ENCODE data around the gene ORC4. TPM values are rescaled to one million over a fixed set of nuclear protein-coding genes. Genes with fewer than 3 reads are reported as not detected.
A peak's percentile ranks its signal among the peaks of the same experiment; 100 is the strongest.
"Not testable (repeated sequence)": the region's sequence is repeated elsewhere in the genome, so short reads cannot be mapped to it uniquely, and the experiment has no call there.

Gene ORC4
- total and polyA plus RNA-seq, 4 donors = 3.6 to 44.6 (median 25.6) TPM

DNA sequence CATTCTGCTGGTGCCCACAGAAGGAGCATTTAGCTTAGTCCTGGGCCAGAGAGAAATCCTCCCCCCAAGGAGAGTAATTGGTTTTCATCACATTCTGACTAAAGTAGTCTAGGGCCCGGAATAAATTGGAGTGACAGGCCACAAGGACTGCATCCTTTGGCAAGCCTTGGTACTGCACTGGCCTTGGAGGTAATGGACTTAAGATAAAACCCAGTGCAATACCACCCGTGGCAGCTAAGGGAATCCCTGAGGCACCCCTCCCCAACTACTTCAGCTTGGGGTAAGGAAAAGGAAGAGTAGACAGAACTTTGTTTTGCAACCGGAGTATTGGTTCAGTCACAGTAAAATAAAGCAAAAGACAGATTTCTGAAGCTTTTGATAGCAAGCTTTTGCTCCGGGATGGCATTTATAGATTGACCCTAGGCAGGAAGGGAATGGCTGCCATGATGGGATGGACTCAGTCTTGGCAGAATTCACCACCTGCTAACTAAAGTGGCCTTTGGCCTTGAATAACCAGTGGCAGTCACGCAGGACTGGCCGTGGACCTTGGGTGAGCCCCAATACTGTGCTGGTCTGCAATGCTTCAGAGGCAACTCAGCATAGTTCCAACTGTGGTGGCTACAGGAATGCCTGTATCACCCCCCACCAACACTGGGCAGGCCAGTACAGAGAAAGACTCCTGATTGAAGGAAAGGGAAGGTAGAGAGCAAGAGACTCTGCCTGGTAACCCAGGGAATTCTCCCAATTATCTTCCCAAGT lies 14.1 kb downstream of the ORC4 start:
- ATAC-seq (ENCODE audit: low FRiP score) = no peak
- intact Hi-C loops (cut with DNase I) = no loop called here
- DNase-seq = no peak
- H3K4me3 ChIP-seq (ENCODE audit: low read length in 2 of 2) = no peak overlapping the region
- H3K27me3 ChIP-seq (ENCODE audit: control insufficient read depth in 1 of 2, insufficient read depth in 2 of 2, low read length in 1 of 2) = no peaks in the 10 kb centered on the region
- H3K36me3 ChIP-seq (ENCODE audit: control insufficient read depth in 1 of 2, insufficient read depth in 2 of 2, low read length in 1 of 2) = no peaks in the 10 kb centered on the region
- 93 to 94% methylated on average over 6 of the region's 6 CpGs for WGBS, 2 donors
- no peak overlapping the region for H3K27ac ChIP-seq (ENCODE audit: low read depth in 1 of 2, low read length in 2 of 2)
- H3K9me3 ChIP-seq (ENCODE audit: control insufficient read depth, low read length) = no peaks in the 10 kb centered on the region
- no peaks in the 10 kb centered on the region for H3K4me1 ChIP-seq (ENCODE audit: control insufficient read depth in 1 of 2, insufficient read depth in 2 of 2, low read length in 2 of 2)

DNA sequence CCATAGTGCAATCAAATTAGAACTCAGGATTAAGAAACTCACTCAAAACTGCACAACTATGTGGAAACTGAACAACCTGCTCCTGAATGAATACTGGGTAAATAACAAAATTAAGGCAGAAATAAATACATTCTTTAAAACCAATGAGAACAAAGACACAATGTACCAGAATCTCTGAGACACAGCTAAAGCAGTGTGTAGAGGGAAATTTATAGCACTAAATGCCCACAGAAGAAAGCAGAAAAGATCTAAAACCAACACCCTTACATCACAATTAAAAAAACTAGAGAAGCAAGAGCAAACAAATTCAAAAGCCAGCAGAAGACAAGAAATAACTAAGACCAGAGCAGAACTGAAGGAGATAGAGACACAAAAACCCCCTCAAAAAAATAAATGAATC lies 18.1 kb downstream of the ORC4 start:
- ATAC-seq (ENCODE audit: low FRiP score); intact Hi-C loops (cut with DNase I); H3K27me3 ChIP-seq (ENCODE audit: control insufficient read depth in 1 of 2, insufficient read depth in 2 of 2, low read length in 1 of 2); H3K27ac ChIP-seq (ENCODE audit: low read depth in 1 of 2, low read length in 2 of 2); H3K4me3 ChIP-seq (ENCODE audit: low read length in 2 of 2); DNase-seq; H3K36me3 ChIP-seq (ENCODE audit: control insufficient read depth in 1 of 2, insufficient read depth in 2 of 2, low read length in 1 of 2); H3K4me1 ChIP-seq (ENCODE audit: control insufficient read depth in 1 of 2, insufficient read depth in 2 of 2, low read length in 2 of 2); H3K9me3 ChIP-seq (ENCODE audit: control insufficient read depth, low read length): not testable (repeated sequence)

DNA sequence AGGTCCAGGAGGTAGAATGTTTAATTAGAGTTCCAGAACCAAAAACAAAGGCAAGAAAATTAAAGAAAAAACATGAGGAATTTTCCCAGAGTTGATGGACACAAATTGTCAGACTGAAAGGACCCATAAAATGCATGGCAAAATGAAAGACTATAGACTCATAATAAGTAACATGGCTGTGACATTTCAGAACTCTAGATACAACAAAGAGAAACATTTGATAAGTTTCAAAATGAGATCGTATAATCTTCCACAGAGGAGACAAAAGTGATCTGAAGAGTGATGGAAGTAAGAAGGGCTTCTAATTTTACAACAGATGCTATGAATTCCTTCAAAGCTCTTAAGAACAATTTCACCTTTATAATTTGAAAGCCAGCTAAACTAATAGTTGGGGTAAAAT lies 20.4 kb downstream of the ORC4 start:
- intact Hi-C loops (cut with DNase I) = no loop called here
- ATAC-seq (ENCODE audit: low FRiP score) = no peak
- no peak for DNase-seq
- Histone ChIP-seq H3K36me3 (ENCODE audit: control insufficient read depth in 1 of 2, insufficient read depth in 2 of 2, low read length in 1 of 2) (no peaks in the 10 kb centered on the region), H3K27ac (ENCODE audit: low read depth in 1 of 2, low read length in 2 of 2) (no peak overlapping the region), H3K4me3 (ENCODE audit: low read length in 2 of 2) (no peak overlapping the region), H3K9me3 (ENCODE audit: control insufficient read depth, low read length) (no peaks in the 10 kb centered on the region), H3K27me3 (ENCODE audit: control insufficient read depth in 1 of 2, insufficient read depth in 2 of 2, low read length in 1 of 2) (no peaks in the 10 kb centered on the region), H3K4me1 (ENCODE audit: control insufficient read depth in 1 of 2, insufficient read depth in 2 of 2, low read length in 2 of 2) (no peaks in the 10 kb centered on the region)
- WGBS, 2 donors = 86 to 88% methylated on average over 1 of the region's 1 CpG

DNA sequence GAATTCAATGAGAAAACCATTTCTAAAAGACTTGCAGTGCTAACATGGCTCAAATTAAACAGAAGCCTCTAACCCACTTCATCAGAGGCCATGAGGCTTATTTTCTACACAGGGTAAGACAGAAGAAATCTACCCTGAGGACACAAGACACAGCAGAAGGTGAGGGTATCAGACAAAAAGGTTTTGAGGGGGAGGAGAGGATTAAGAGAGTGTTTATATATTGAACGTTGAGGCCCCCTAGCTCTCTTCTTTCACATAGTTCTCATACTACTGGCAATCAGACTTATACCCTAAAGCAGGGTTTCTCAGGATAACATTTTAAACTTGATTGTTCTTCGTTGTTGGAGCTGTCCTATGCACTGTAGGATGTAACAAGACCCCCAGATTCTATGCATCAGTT lies 21.4 kb downstream of the ORC4 start:
- Histone ChIP-seq H3K27ac (ENCODE audit: low read depth in 1 of 2, low read length in 2 of 2) (no peak overlapping the region), H3K4me1 (ENCODE audit: control insufficient read depth in 1 of 2, insufficient read depth in 2 of 2, low read length in 2 of 2) (no peaks in the 10 kb centered on the region), H3K27me3 (ENCODE audit: control insufficient read depth in 1 of 2, insufficient read depth in 2 of 2, low read length in 1 of 2) (no peaks in the 10 kb centered on the region), H3K36me3 (ENCODE audit: control insufficient read depth in 1 of 2, insufficient read depth in 2 of 2, low read length in 1 of 2) (no peaks in the 10 kb centered on the region), H3K9me3 (ENCODE audit: control insufficient read depth, low read length) (no peaks in the 10 kb centered on the region), H3K4me3 (ENCODE audit: low read length in 2 of 2) (no peak overlapping the region)
- intact Hi-C loops (cut with DNase I) = no loop called here
- 60 to 68% methylated on average over 2 of the region's 2 CpGs for WGBS, 2 donors
- ATAC-seq (ENCODE audit: low FRiP score) = no peak
- DNase-seq = no peak

DNA sequence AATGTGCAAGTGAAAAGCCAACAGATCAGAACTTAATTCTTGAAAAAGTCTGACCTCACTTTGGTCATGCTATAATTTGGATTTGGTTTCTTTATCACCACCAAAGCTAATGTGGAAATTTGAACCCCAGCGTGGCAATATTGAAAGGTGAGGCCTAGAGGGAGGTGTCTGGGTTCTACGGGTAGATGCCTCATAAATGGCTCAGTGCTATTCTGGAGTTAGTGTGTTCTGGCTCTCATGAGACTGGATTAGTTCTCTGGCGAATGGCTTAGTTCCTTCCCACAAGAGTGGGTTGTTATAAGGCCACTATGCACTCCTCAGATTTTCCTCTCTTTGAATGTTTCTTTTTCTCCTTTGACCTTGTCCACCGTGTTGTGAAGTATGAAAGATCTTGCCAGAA lies 22.3 kb downstream of the ORC4 start:
- intact Hi-C loops (cut with DNase I) = no loop called here
- H3K4me3 ChIP-seq (ENCODE audit: low read length in 2 of 2) = no peak overlapping the region
- no peaks in the 10 kb centered on the region for H3K9me3 ChIP-seq (ENCODE audit: control insufficient read depth, low read length)
- ATAC-seq (ENCODE audit: low FRiP score) = no peak
- no peak overlapping the region for H3K27ac ChIP-seq (ENCODE audit: low read depth in 1 of 2, low read length in 2 of 2)
- 74 to 76% methylated on average over 4 of the region's 4 CpGs for WGBS, 2 donors
- no peak for DNase-seq
- H3K36me3 ChIP-seq (ENCODE audit: control insufficient read depth in 1 of 2, insufficient read depth in 2 of 2, low read length in 1 of 2) = no peaks in the 10 kb centered on the region
- peaks cover 0 to 2% of the 10 kb centered on the region in 2 donors for H3K4me1 ChIP-seq (ENCODE audit: control insufficient read depth in 1 of 2, insufficient read depth in 2 of 2, low read length in 2 of 2)
- H3K27me3 ChIP-seq (ENCODE audit: control insufficient read depth in 1 of 2, insufficient read depth in 2 of 2, low read length in 1 of 2) = no peaks in the 10 kb centered on the region

DNA sequence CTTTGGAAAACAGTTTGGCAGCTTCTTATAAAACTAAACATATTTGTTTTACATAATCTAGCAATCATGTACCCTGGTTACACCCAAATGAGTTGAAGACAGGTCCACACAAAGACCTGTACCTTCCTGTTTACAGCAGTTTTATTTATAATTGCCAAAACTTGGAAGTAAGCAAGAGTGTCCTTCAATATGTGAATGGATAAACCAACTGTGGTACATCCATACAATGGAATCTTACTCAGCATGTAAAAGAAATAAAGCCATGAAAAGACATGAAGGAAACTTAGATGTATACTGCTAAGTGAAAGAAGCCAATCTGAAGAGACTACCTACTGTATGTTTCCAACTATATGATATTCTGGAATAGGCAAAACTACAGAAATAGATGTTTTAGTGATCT lies 23.7 kb downstream of the ORC4 start:
- Histone ChIP-seq H3K9me3 (ENCODE audit: control insufficient read depth, low read length) (no peaks in the 10 kb centered on the region), H3K4me1 (ENCODE audit: control insufficient read depth in 1 of 2, insufficient read depth in 2 of 2, low read length in 2 of 2) (peaks cover 0 to 2% of the 10 kb centered on the region in 2 donors), H3K27me3 (ENCODE audit: control insufficient read depth in 1 of 2, insufficient read depth in 2 of 2, low read length in 1 of 2) (no peaks in the 10 kb centered on the region), H3K27ac (ENCODE audit: low read depth in 1 of 2, low read length in 2 of 2) (no peak overlapping the region), H3K4me3 (ENCODE audit: low read length in 2 of 2) (no peak overlapping the region), H3K36me3 (ENCODE audit: control insufficient read depth in 1 of 2, insufficient read depth in 2 of 2, low read length in 1 of 2) (no peaks in the 10 kb centered on the region)
- intact Hi-C loops (cut with DNase I) = no loop called here
- no peak for ATAC-seq (ENCODE audit: low FRiP score)
- no peak for DNase-seq

DNA sequence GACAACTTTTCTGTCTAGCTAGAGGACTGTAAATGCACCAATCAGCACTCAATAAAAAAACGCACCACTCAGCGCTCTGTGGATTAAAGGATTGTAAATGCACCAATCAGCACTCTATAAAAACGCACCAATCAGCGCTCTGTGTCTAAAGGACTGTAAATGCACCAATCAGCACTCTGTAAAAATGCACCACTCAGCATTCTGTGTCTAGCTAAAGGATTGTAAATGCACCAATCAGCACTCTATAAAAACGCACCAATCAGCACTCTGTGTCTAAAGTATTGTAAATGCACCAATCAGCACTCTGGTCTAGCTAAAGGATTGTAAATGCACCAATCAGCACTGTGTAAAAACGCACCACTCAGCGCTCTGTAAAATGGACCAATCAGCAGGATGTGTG lies 25.6 kb downstream of the ORC4 start:
- not testable (repeated sequence) for H3K36me3 ChIP-seq (ENCODE audit: control insufficient read depth in 1 of 2, insufficient read depth in 2 of 2, low read length in 1 of 2); DNase-seq; H3K4me1 ChIP-seq (ENCODE audit: control insufficient read depth in 1 of 2, insufficient read depth in 2 of 2, low read length in 2 of 2); H3K4me3 ChIP-seq (ENCODE audit: low read length in 2 of 2); H3K27me3 ChIP-seq (ENCODE audit: control insufficient read depth in 1 of 2, insufficient read depth in 2 of 2, low read length in 1 of 2); H3K9me3 ChIP-seq (ENCODE audit: control insufficient read depth, low read length); H3K27ac ChIP-seq (ENCODE audit: low read depth in 1 of 2, low read length in 2 of 2); ATAC-seq (ENCODE audit: low FRiP score)
- intact Hi-C loops (cut with DNase I) = loop anchor here in 1 of 2 donors (5.0 kb wide), 2 partner anchors 207 to 517 kb away; no protein-coding TSS in a partner anchor
- 97 to 99% methylated on average over 7 of the region's 7 CpGs for WGBS, 2 donors

DNA sequence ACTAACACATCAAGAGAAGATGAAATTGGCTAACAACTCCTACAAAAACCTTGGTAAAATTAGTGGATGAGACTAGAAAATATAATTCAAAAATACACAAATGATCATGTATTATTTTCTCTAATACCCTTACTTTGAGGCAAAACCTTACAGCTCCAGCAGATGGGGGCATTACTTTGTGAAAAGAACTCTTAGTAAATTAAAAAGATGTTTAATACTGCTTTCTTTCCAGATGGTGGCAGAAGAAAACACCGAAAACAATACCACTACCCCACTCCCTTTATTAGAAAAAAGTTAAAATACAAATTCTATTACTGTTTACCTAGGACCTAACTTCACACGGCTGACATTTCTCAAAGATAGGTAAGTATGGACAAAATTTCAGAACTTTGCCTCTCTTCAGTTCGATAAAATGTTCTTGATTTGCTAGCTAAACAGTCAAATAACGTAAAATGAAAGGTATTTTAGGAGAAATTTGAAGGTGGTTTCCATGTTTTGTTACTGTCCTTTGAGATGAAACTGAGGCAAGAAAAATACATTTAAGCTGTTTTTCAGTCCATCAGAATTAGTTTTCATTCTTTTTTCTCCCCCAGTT lies 30.6 kb downstream of the ORC4 start:
- Histone ChIP-seq H3K9me3 (ENCODE audit: control insufficient read depth, low read length) (no peaks in the 10 kb centered on the region), H3K27ac (ENCODE audit: low read depth in 1 of 2, low read length in 2 of 2) (no peak overlapping the region), H3K36me3 (ENCODE audit: control insufficient read depth in 1 of 2, insufficient read depth in 2 of 2, low read length in 1 of 2) (no peaks in the 10 kb centered on the region), H3K4me1 (ENCODE audit: control insufficient read depth in 1 of 2, insufficient read depth in 2 of 2, low read length in 2 of 2) (peaks cover 0 to 2% of the 10 kb centered on the region in 2 donors), H3K27me3 (ENCODE audit: control insufficient read depth in 1 of 2, insufficient read depth in 2 of 2, low read length in 1 of 2) (no peaks in the 10 kb centered on the region), H3K4me3 (ENCODE audit: low read length in 2 of 2) (no peak overlapping the region)
- peak; percentile 74 for ATAC-seq (ENCODE audit: low FRiP score)
- DNase-seq = no peak
- intact Hi-C loops (cut with DNase I) = loop anchor here (5.0 to 10.0 kb wide), 4 partner anchors 212 to 1005 kb away; no protein-coding TSS in a partner anchor
- 22 to 26% methylated on average over 4 of the region's 4 CpGs for WGBS, 2 donors

DNA sequence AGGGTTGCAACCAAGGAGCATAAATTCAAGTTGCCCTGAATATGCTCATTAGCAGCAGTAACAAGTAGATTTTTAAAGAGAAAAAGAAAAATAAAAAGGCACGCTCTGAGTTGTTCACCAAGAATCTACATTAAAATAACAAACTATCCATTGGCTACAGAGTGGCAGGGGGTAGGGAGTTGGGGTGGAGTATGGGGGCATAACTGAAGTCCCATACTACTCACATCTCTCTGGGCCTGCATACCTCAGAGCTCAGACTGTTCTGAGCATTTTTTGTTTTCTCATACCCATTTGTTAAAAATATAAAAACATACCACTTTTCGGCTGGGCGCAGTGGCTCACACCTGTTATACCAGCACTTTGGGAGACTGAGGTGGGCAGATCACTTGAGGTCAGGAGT lies 31.4 kb downstream of the ORC4 start:
- ATAC-seq (ENCODE audit: low FRiP score) (no peak), DNase-seq (no peak)
- H3K4me3 ChIP-seq (ENCODE audit: low read length in 2 of 2) = no peak overlapping the region
- H3K27ac ChIP-seq (ENCODE audit: low read depth in 1 of 2, low read length in 2 of 2) = no peak overlapping the region
- intact Hi-C loops (cut with DNase I) = loop anchor here in 1 of 2 donors (5.0 to 10.0 kb wide), 2 partner anchors 518 to 1006 kb away; no protein-coding TSS in a partner anchor
- no peaks in the 10 kb centered on the region for H3K9me3 ChIP-seq (ENCODE audit: control insufficient read depth, low read length)
- no peaks in the 10 kb centered on the region for H3K27me3 ChIP-seq (ENCODE audit: control insufficient read depth in 1 of 2, insufficient read depth in 2 of 2, low read length in 1 of 2)
- 70 to 80% methylated on average over 3 of the region's 3 CpGs for WGBS, 2 donors
- H3K4me1 ChIP-seq (ENCODE audit: control insufficient read depth in 1 of 2, insufficient read depth in 2 of 2, low read length in 2 of 2) = peaks cover 0 to 2% of the 10 kb centered on the region in 2 donors
- H3K36me3 ChIP-seq (ENCODE audit: control insufficient read depth in 1 of 2, insufficient read depth in 2 of 2, low read length in 1 of 2) = no peaks in the 10 kb centered on the region
